Measurements from ENCODE around the gene GMEB2. TPM values are rescaled to one million over a fixed set of nuclear protein-coding genes. Genes with fewer than 3 reads are reported as not detected.
"Not testable (repeated sequence)": the region's sequence is repeated elsewhere in the genome, so short reads cannot be mapped to it uniquely, and the experiment has no call there.

Gene GMEB2
- polyA plus RNA-seq, 1 experiment, result 7.4 TPM

DNA sequence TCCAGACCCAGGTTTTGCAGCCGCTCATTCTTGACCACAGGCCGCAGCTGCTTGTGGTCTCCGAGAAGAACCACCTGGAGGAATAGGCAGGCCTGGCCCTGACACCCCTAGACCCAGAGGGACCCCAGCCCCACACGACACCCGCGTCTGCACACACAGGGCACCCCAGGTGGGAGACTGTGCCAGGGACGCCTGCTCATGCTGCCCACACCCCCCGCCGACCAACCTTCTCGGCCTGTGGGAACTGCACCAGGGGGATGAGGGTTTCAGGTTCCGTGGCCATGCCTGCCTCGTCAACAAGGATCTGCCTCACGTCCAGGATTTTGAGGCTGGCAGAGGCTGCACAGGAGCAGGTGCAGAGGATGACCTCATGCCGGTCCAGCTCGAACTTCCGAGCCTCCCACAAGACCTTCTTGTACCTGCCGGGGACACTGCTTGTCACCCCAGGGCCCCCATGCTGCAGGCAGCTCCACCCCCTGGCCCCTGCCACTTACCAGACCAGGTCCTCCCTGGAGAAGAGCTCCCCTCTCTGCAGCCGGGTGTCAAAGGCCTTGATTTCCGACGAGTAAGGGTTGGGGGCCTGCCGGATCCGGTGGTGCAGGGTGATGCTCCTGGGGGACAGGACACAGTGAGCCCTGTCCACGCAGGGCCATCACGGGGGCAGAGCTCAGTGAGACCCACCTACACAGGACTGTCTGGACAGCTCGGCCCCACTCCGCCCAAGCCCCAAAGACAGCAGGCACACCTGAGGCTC, 65.9 kb downstream of the GMEB2 start:
- Histone ChIP-seq H3K4me3 (ENCODE audit: low read depth, low read length) (no peak overlapping the region), H3K27me3 (ENCODE audit: control insufficient read depth, insufficient read depth, low read length) (no peaks in the 10 kb centered on the region), H3K36me3 (ENCODE audit: control insufficient read depth, insufficient read depth, low read length) (peaks cover 29% of the 10 kb centered on the region)
- no peak for DNase-seq (ENCODE audit: low read depth)
- CTCF ChIA-PET, result no interaction called here
- TF ChIP-seq, protein P1, sequence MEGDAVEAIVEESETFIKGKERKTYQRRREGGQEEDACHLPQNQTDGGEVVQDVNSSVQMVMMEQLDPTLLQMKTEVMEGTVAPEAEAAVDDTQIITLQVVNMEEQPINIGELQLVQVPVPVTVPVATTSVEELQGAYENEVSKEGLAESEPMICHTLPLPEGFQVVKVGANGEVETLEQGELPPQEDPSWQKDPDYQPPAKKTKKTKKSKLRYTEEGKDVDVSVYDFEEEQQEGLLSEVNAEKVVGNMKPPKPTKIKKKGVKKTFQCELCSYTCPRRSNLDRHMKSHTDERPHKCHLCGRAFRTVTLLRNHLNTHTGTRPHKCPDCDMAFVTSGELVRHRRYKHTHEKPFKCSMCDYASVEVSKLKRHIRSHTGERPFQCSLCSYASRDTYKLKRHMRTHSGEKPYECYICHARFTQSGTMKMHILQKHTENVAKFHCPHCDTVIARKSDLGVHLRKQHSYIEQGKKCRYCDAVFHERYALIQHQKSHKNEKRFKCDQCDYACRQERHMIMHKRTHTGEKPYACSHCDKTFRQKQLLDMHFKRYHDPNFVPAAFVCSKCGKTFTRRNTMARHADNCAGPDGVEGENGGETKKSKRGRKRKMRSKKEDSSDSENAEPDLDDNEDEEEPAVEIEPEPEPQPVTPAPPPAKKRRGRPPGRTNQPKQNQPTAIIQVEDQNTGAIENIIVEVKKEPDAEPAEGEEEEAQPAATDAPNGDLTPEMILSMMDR (IDR thresholded peaks at IDR 0.05; ENCODE audit: insufficient read depth, low read depth, low read length), result no peak
- POLR2A ChIA-PET, result no interaction called here

DNA sequence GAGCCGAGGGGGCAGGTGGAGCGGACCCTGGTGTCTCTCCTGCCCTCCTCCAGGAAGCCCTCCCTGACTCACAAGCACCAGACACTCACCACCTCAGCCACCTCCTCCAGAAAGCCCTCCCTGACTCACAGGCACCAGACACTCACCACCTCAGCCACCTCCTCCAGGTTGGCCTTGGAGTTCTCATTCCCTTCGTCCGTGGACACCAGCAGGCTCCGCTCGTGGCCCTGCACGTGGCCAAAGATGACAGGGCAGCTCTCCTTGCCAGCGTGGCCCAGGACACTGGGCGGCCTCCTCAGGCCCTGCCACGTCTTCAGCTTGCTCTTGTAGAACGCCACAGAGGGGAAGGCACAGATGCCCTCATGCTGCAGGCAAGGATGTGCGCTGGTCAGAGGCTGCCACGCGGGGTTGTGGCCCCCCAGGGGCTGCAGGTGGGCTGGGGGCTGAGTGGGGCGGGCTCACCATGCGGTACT, 66.5 kb downstream of the GMEB2 start:
- Histone ChIP-seq H3K36me3 (ENCODE audit: control insufficient read depth, insufficient read depth, low read length) (peaks cover 25% of the 10 kb centered on the region), H3K27me3 (ENCODE audit: control insufficient read depth, insufficient read depth, low read length) (no peaks in the 10 kb centered on the region), H3K4me3 (ENCODE audit: low read depth, low read length) (no peak overlapping the region)
- TF ChIP-seq, protein P1 (IDR thresholded peaks at IDR 0.05; ENCODE audit: insufficient read depth, low read depth, low read length), result no peak
- ChIA-PET POLR2A (no interaction called here), CTCF (no interaction called here)
- DNase-seq (ENCODE audit: low read depth), result no peak

DNA sequence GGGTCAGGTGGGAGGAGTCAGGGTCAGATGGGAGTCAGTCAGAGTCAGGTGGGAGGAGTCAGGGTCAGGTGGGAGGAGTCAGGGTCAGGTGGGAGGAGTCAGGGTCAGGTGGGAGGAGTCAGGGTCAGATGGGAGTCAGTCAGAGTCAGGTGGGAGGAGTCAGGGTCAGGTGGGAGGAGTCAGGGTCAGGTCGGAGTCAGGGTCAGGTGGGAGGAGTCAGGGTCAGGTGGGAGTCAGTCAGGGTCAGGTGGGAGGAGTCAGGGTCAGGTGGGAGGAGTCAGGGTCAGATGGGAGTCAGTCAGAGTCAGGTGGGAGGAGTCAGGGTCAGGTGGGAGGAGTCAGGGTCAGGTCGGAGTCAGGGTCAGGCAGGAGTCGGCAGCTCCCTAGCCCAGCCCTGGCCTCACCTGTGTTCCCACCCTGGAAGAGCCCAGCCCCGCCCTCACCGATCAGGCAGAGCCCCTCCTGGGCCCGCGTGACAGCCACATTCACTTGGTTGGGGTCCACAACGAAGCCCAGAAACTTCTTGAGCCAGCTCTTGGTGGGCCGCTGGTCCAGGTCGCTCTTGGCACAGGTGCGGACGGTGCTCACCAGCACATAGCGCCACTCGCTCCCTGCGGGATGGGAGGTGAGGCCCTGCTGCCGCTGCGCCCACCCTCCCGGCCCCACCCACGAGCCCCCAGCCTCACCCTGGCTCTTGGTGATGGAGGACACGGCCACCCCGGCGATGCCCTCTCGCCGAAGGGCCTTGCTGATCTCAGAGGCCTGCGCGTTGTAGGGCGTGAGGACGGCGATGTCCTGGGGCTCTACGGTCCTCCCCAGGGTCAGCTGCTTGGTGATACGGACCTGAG, 67.2 kb downstream of the GMEB2 start:
- H3K27me3 ChIP-seq (ENCODE audit: control insufficient read depth, insufficient read depth, low read length), result not testable (repeated sequence)

DNA sequence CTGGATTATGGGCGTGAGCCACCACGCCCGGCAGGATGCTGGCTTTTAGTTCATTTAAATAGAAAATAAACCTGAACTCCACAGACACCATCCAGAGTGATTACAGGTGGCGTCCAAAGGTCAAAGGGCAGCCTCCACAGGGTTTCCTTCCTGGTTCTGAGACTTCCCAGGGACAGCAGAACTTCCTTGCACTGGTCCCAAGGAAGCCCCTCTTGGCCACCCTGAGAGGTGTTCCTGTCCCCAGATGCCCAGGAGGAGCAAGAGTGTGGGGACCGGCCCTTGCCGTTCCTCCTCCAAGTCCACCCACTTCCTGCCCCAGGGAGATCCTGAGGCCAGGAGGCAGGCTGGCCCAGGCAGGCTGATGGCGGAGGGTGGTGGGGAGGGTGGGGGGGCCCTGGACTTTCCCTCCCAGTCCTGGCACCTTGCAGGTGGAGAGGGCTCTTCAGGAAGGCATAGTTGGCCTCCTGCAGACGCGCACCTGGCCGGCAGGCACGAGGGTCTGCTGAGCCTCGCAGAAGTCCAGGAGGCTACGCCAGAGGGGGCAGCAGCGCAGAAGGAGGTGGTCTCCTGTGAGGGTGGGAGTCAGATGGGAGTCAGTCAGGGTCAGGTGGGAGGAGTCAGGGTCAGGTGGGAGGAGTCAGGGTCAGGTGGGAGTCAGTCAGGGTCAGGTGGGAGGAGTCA, 68.0 kb downstream of the GMEB2 start:
- peaks cover 25% of the 10 kb centered on the region for H3K36me3 ChIP-seq (ENCODE audit: control insufficient read depth, insufficient read depth, low read length)
- TF ChIP-seq, protein P1 (IDR thresholded peaks at IDR 0.05; ENCODE audit: insufficient read depth, low read depth, low read length), result no peak
- CTCF ChIA-PET, result no interaction called here
- POLR2A ChIA-PET, result no interaction called here
- H3K4me3 ChIP-seq (ENCODE audit: low read depth, low read length), result no peak overlapping the region
- no peaks in the 10 kb centered on the region for H3K27me3 ChIP-seq (ENCODE audit: control insufficient read depth, insufficient read depth, low read length)
- no peak for DNase-seq (ENCODE audit: low read depth)

More for the DNA sequence above, 67.2 kb downstream of the GMEB2 start:
- H3K36me3 ChIP-seq (ENCODE audit: control insufficient read depth, insufficient read depth, low read length), result peaks cover 25% of the 10 kb centered on the region
- CTCF ChIA-PET; POLR2A ChIA-PET; DNase-seq (ENCODE audit: low read depth); H3K4me3 ChIP-seq (ENCODE audit: low read depth, low read length): not testable (repeated sequence)

DNA sequence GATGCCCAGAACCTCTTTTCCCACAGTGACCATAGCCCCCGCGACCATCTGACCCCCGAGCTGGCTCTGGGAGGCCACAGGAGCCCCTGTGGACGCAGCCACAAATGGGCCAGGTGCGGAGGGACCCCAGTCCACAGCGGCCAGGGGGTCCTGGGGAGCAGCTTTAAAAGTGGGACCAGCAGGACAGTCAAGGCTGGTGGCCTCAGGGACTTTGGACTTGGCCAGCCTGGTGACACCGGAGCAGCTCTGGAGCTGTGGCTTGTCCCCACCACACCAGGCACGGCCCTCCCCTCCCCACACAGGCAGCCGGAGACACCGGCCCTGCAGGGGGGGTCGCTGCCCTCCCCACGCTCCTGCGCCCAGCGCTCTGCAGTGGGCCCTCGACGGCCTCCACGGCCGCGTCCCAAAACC, 69.4 kb downstream of the GMEB2 start:
- H3K36me3 ChIP-seq (ENCODE audit: control insufficient read depth, insufficient read depth, low read length), result peaks cover 17% of the 10 kb centered on the region
- TF ChIP-seq, protein P1 (IDR thresholded peaks at IDR 0.05; ENCODE audit: insufficient read depth, low read depth, low read length), result no peak
- ChIA-PET CTCF (no interaction called here), POLR2A (no interaction called here)
- DNase-seq (ENCODE audit: low read depth), result no peak
- H3K27me3 ChIP-seq (ENCODE audit: control insufficient read depth, insufficient read depth, low read length), result no peaks in the 10 kb centered on the region
- H3K4me3 ChIP-seq (ENCODE audit: low read depth, low read length), result no peak overlapping the region

All from BJ (cell line).